ENCODE measurements around the gene SERPINI1.

SERPINI1 gene

GRCh38 chr3:167785790-167786189, 50.3 kb downstream of the SERPINI1 start:
- TF ChIP-seq CTCF (IDR thresholded peaks at IDR 0.05; ENCODE audit: control extremely low read depth, extremely low read depth, low read depth, missing control alignments): no peak
- POLR2A ChIA-PET: no interaction called here
- CTCF ChIA-PET: no interaction called here
- DNase-seq (ENCODE audit: extremely low spot score): no peak

- CTCF ChIA-PET: no interaction called here
Measured at GRCh38 chr3:167787440-167787839, 51.9 kb downstream of the SERPINI1 start.

GRCh38 chr3:167798443-167798842, 62.9 kb downstream of the SERPINI1 start:
- TF ChIP-seq CTCF (IDR thresholded peaks at IDR 0.05; ENCODE audit: control extremely low read depth, extremely low read depth, low read depth, missing control alignments): no peak
- POLR2A ChIA-PET: no interaction called here
- DNase-seq (ENCODE audit: extremely low spot score): no peak
- CTCF ChIA-PET: interaction anchor here (0.8 kb wide), 1 partner anchor 89 kb away, joined by 3 read pairs; no protein-coding TSS in a partner anchor

More at GRCh38 chr3:167787440-167787839, 51.9 kb downstream of the SERPINI1 start:
- POLR2A ChIA-PET: no interaction called here
- DNase-seq (ENCODE audit: extremely low spot score): no peak
- no peak for TF ChIP-seq CTCF (IDR thresholded peaks at IDR 0.05; ENCODE audit: control extremely low read depth, extremely low read depth, low read depth, missing control alignments)

GRCh38 chr3:167808910-167809309, 73.4 kb downstream of the SERPINI1 start:
- POLR2A ChIA-PET: no interaction called here
- no peak for TF ChIP-seq CTCF (IDR thresholded peaks at IDR 0.05; ENCODE audit: control extremely low read depth, extremely low read depth, low read depth, missing control alignments)
- DNase-seq (ENCODE audit: extremely low spot score): no peak
- CTCF ChIA-PET: no interaction called here

- TF ChIP-seq CTCF (IDR thresholded peaks at IDR 0.05; ENCODE audit: control extremely low read depth, extremely low read depth, low read depth, missing control alignments): no peak
- POLR2A ChIA-PET: no interaction called here
- CTCF ChIA-PET: no interaction called here
- no peak for DNase-seq (ENCODE audit: extremely low spot score)
Measured at GRCh38 chr3:167810236-167810635, 74.7 kb downstream of the SERPINI1 start.

- DNase-seq (ENCODE audit: extremely low spot score): no peak
- ChIA-PET POLR2A (no interaction called here), CTCF (no interaction called here)
- no peak for TF ChIP-seq CTCF (IDR thresholded peaks at IDR 0.05; ENCODE audit: control extremely low read depth, extremely low read depth, low read depth, missing control alignments)
Measured at GRCh38 chr3:167811031-167811430, 75.5 kb downstream of the SERPINI1 start.
